Esophagus squamous epithelium (tissue), 4 donors: ENCODE results near the gene CEP128.

Experiments
- POLR2A ChIP-seq, 4 donors: fragments of 450-650 bp; IDR thresholded peaks; one replicate each; pipeline ENCODE4 v1.6.1; 2017; ENCODE audit warnings: antibody characterized with exemption in 4 of 4, mild to moderate bottlenecking in 4 of 4, moderate library complexity in 3 of 4
- TF ChIP-seq, protein P1 (sequence below), 6 experiments: fragments of 450-650 bp in 4 of 6; fragments of 200-600 bp in 2 of 6; sonication (generic) in 2 of 6; IDR thresholded peaks; one replicate each; pipeline ENCODE4 v1.5.1; 2016 to 2019; ENCODE audit warnings: antibody characterized with exemption in 6 of 6, mild to moderate bottlenecking in 4 of 6, moderate library complexity in 4 of 6

DNA sequence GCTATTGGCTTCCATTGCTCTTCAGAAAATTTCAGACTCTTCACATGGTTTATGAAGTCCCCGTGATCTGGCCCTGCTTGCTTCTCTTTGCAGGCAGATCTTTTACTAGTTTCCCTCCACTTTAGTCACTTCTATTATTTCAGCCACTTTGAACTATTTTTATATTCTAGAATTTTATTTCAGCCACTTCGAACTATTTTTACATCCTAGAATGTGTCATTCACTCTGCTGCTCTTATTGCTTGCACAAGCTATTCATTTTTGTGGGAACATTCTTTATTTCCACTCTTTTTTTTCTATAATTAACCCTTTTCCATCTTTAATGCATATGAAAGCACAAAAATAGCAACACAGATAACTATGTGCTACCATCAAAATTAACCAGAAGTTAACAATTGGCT is 38.4 kb upstream of the CEP128 start:
- TF ChIP-seq, protein P1, sequence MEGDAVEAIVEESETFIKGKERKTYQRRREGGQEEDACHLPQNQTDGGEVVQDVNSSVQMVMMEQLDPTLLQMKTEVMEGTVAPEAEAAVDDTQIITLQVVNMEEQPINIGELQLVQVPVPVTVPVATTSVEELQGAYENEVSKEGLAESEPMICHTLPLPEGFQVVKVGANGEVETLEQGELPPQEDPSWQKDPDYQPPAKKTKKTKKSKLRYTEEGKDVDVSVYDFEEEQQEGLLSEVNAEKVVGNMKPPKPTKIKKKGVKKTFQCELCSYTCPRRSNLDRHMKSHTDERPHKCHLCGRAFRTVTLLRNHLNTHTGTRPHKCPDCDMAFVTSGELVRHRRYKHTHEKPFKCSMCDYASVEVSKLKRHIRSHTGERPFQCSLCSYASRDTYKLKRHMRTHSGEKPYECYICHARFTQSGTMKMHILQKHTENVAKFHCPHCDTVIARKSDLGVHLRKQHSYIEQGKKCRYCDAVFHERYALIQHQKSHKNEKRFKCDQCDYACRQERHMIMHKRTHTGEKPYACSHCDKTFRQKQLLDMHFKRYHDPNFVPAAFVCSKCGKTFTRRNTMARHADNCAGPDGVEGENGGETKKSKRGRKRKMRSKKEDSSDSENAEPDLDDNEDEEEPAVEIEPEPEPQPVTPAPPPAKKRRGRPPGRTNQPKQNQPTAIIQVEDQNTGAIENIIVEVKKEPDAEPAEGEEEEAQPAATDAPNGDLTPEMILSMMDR (IDR thresholded peaks at IDR 0.05): no peak
- TF ChIP-seq POLR2A (IDR thresholded peaks at IDR 0.05): no peak
